ENCODE measurements around the gene EFNA5. TPM values are rescaled to one million over a fixed set of nuclear protein-coding genes. Genes with fewer than 3 reads are reported as not detected.

EFNA5 gene
- total RNA-seq, 1 experiment from 2014 or later, result 42.7 TPM

- Histone ChIP-seq H4K20me1 (ENCODE audit: insufficient read depth) (peaks cover 25% of the 10 kb centered on the region), H3K9me3 (ENCODE audit: insufficient read depth, low read depth) (peaks cover 4% of the 10 kb centered on the region; the same call in 1 of the 2 replicates), H3K79me2 (ENCODE audit: low read depth) (peaks cover 100% of the 10 kb centered on the region), H3K4me2 (0 out of 2 replicates have a peak overlapping the region, but pooled peaks have one; percentile 2), H2AFZ (no peak overlapping the region), H3K9me2 (ENCODE audit: insufficient read depth) (no peaks in the 10 kb centered on the region), H3F3A (ENCODE audit: insufficient read depth, low read depth) (peaks cover 22% of the 10 kb centered on the region), H3K27ac (no peak overlapping the region), H3K27me3 (ENCODE audit: insufficient read depth, low read depth) (no peaks in the 10 kb centered on the region), H3K36me3 (ENCODE audit: low read depth) (peaks cover 16% of the 10 kb centered on the region), H3K4me1 (replicated peaks; ENCODE audit: insufficient read depth) (peaks cover 28% of the 10 kb centered on the region; the same call in 1 of the 2 replicates), H3K4me3 (no peak overlapping the region)
- intact Hi-C loops (cut with micrococcal nuclease; ENCODE audit: unreplicated experiment), result no loop called here
- BruUV-seq (replicated peaks), result no TSS peak
- peak in 1 of 2 experiments; percentile 69 for DNase-seq
- no peak for TF ChIP-seq CTCF (conservative IDR thresholded peaks at IDR 0.05)
- no peak for TF ChIP-seq EZH2 (IDR thresholded peaks at IDR 0.05; ENCODE audit: low read depth)
- ChIA-PET POLR2A (ENCODE audit: unreplicated experiment) (interaction anchor here (0.5 kb wide), 1 partner anchor 44 kb away, joined by 12 read pairs; no protein-coding TSS in a partner anchor), CTCF (interaction anchor here (0.6 to 0.7 kb wide), 2 partner anchors 367 to 730 kb away, joined by 3 to 4 read pairs; no protein-coding TSS in a partner anchor)
Observed at GRCh38 chr5:107615299-107615817, 55.4 kb downstream of the EFNA5 start.

GRCh38 chr5:107612541-107612940 is 58.2 kb downstream of the EFNA5 start:
- TF ChIP-seq EZH2 (IDR thresholded peaks at IDR 0.05; ENCODE audit: low read depth) (no peak), CTCF (conservative IDR thresholded peaks at IDR 0.05) (no peak)
- Histone ChIP-seq H3K9me2 (ENCODE audit: insufficient read depth) (no peaks in the 10 kb centered on the region), H3K27me3 (ENCODE audit: insufficient read depth, low read depth) (no peaks in the 10 kb centered on the region), H3F3A (ENCODE audit: insufficient read depth, low read depth) (peaks cover 26% of the 10 kb centered on the region), H3K4me1 (replicated peaks; ENCODE audit: insufficient read depth) (peaks cover 20% of the 10 kb centered on the region; the same call in 1 of the 2 replicates), H4K20me1 (ENCODE audit: insufficient read depth) (peaks cover 14% of the 10 kb centered on the region), H3K27ac (0 out of 2 replicates have a peak overlapping the region, but pooled peaks have one; percentile 9), H3K79me2 (ENCODE audit: low read depth) (peaks cover 100% of the 10 kb centered on the region), H2AFZ (no peak overlapping the region; the same call in 1 of the 2 replicates), H3K4me3 (no peak overlapping the region), H3K4me2 (no peak overlapping the region), H3K36me3 (ENCODE audit: low read depth) (peaks cover 16% of the 10 kb centered on the region), H3K9me3 (ENCODE audit: insufficient read depth, low read depth) (peaks cover 4% of the 10 kb centered on the region; the same call in 1 of the 2 replicates)
- intact Hi-C loops (cut with micrococcal nuclease; ENCODE audit: unreplicated experiment), result no loop called here
- ChIA-PET POLR2A (ENCODE audit: unreplicated experiment) (no interaction called here), CTCF (no interaction called here)
- no peak for DNase-seq
- BruUV-seq (replicated peaks), result no TSS peak

GRCh38 chr5:107610798-107611197 is 59.9 kb downstream of the EFNA5 start:
- Histone ChIP-seq H3K27me3 (ENCODE audit: insufficient read depth, low read depth) (no peaks in the 10 kb centered on the region), H3K79me2 (ENCODE audit: low read depth) (peaks cover 100% of the 10 kb centered on the region), H3F3A (ENCODE audit: insufficient read depth, low read depth) (peaks cover 26% of the 10 kb centered on the region), H2AFZ (no peak overlapping the region), H3K4me2 (no peak overlapping the region), H4K20me1 (ENCODE audit: insufficient read depth) (peaks cover 19% of the 10 kb centered on the region), H3K36me3 (ENCODE audit: low read depth) (peaks cover 16% of the 10 kb centered on the region), H3K4me1 (replicated peaks; ENCODE audit: insufficient read depth) (peaks cover 13% of the 10 kb centered on the region; the same call in 1 of the 2 replicates), H3K9me2 (ENCODE audit: insufficient read depth) (no peaks in the 10 kb centered on the region), H3K4me3 (no peak overlapping the region), H3K27ac (no peak overlapping the region), H3K9me3 (ENCODE audit: insufficient read depth, low read depth) (peaks cover 4% of the 10 kb centered on the region; the same call in 1 of the 2 replicates)
- intact Hi-C loops (cut with micrococcal nuclease; ENCODE audit: unreplicated experiment), result no loop called here
- no peak for TF ChIP-seq CTCF (conservative IDR thresholded peaks at IDR 0.05)
- BruUV-seq (replicated peaks), result no TSS peak
- no peak for DNase-seq
- ChIA-PET CTCF (no interaction called here), POLR2A (ENCODE audit: unreplicated experiment) (interaction anchor here (0.6 kb wide), 1 partner anchor 30 kb away, joined by 3 read pairs; no protein-coding TSS in a partner anchor)

All from PC-9 (cell line).